NCI-H510A treated with DMSO at 0.1 percent for 48 hours (cell line): ENCODE data around the gene LEP.
"Not testable (repeated sequence)": the region's sequence is repeated elsewhere in the genome, so short reads cannot be mapped to it uniquely, and the experiment has no call there.

Source experiments
- DNase-seq: peaks from one replicate; lab custom pipeline; 2025; lab: John Stamatoyannopoulos, UW

The LEP gene

DNA sequence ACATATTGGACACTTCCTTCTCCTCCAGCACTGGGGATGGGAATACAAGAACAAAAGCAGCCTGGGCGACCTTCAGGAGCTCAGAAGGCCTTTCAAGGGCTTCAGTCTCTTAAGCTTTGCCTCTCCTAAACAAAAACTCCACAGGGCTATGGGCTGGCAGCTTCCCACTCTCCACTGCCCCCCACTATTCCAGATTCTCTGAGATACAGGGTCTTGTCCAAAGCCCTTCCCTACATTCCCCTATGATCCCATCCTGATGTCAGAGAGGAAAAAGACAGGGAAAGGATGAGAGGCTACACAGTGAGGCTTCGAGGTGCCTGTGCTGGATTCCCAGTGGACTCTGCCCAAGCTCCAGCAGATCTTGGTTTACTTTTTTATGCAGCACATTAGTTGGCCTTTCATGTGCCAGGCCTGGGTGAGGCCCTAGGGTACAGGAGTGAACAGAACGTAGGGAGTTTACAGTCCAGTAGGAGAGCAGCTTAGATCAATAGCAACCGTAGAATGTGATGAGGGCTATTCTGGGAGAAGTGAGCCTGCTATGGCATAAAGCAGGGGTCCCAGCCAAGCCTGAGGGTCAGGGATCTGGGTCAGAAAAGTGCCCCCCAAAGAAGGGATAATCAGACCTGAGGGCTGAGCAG, 33.3 kb downstream of the LEP start:
- no peak for DNase-seq

DNA sequence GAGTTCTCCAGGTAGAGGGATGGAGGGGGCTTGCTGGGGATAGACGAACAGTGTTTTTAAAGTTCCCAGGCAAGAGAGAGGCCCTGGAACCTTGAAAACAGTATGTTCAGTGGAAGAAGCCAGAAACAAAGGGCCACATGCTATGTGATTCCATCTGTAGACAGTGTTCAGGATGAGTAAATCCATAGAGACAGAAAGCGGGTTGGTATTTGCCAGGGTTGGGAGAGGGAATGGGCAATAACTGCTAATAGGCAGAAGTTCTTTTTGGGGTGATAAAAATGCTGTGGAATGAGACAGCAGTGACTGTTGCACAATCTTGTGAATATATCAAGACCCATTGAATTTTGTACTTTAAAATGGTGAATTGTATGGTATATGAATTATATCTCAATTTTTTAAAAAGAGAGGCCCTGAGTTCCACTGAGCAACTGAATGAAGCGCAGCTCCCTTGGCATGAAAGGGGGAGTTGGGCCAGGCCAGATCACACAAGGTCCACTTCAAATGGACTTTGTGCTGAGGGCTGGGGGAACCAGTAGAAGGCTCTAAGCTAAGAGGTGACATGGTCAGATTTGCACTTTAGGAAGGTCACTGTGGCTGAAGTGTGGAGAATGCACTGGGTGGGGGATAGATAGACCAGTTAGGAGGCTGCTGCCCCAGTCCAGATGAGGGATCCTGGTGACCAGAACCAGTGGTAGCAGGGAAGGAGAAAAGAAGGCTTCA, 34.0 kb downstream of the LEP start:
- no peak for DNase-seq

DNA sequence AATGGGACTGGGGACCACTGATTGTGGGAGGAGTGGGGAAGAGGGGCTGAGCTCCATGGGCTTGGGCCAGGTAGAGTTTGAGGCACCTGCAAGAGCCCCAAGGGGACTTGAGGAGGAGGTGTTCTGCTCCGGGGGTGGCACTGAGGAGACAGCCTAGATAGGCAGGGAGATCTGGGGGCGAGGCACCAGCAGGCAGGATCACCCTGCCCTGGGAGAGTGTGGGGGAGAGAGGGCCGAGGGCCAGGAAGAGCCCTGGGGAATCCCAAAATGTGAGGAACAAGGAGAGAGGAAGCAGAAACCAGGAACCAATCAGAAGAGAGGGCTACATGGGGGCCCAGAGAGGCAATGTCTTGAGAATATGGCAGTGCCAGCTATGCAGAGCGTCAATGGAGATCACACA, 34.6 kb downstream of the LEP start:
- DNase-seq: no peak

DNA sequence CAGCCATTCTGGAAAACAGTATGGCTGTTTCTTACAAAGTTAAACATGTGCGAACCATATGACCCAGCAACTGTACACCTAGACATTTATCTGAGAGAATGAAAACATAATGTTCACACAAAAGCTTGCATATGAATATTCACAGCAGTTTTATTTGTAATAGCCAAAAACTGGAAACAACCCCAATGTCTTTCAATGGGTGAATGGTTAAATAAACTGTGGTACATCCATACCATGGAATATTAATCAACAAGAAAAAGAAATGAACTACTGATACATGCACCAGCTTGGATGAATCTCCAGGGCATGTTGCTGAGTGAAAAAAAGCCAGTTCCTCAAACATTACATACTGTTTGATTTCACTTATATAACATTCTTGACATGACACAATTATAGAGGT, 37.3 kb downstream of the LEP start:
- DNase-seq: no peak

DNA sequence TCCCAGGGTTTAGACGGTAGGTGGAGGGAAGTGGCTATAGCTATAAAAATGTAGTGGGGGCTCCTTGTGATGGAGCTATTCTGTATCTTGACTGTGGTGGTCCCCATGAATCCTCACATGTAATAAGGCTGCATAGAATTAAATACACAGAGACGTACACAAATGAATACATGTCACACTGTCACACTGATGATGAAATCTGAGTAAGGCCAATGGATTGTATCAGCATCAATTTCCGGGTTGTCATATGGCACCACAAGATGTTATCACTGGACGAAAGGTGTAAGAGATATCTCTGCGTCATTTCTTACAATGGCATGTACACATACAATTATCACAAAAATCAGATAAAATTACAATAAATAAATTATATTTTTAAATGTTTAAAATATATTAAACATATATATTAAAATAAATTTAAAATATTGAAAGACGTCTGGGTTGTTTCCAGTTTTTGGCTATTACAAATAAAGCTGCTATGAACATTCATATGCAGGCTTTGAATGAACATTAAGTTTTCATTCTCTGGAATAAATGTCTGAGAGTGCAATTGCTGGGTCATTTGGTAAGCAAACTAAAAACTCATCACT, 38.1 kb downstream of the LEP start:
- no peak for DNase-seq

DNA sequence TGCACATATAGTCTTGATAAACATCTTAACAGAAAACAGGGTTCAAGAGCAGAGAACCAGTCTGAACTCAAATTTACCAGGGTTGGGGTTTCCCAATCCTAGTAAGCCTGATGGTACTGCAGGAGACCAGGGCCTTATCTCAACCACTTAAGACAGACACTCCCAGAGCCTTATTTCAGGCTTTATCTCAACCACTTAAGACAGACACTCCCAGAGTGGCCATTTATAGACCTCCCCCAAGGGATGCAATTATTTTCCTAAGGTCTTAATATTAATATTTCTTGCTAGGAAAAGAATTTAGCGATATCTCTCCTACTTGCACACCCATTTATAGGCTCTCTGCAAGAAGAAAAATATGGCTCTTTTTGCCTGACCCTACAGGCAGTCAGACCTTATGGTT, 39.4 kb downstream of the LEP start:
- not testable (repeated sequence) for DNase-seq

DNA sequence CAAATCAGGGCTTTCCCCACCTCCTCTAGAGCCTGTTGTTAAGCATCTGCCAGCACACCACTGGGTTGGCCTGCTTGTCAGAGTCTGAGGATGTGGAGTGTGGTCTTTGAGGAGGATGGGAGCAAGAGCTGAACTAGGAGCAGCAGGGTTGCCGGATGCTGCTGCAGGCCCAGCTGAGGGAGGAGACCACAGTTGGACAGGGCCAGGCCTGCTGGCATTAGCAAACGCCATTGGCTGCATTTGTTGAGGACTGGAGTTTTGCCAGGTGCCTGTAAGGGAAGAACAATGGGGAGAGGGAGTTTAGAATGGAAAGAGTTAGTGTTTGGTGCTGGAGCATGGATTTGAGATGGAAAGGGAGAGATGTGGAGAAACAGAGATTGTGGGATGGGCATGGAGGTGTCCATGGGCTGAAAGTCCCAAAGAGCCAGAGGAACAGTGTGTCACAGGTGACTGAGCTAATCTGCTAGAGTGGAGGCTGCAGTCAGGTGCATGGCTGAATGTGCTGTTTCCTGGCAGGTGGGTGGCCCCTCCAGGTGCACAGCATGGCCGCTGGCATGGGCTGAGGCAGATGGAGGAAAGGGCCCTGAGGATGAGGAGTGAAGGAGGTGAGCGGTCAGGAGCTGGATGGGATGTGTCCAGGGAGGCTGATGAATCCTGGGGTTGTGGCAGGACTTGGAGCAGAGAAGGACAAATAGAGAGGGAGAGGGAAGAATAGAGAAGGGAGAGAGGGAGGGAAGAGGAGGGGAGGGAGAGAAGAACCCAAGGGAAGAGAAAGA, 40.7 kb downstream of the LEP start:
- peak; percentile 21 for DNase-seq

DNA sequence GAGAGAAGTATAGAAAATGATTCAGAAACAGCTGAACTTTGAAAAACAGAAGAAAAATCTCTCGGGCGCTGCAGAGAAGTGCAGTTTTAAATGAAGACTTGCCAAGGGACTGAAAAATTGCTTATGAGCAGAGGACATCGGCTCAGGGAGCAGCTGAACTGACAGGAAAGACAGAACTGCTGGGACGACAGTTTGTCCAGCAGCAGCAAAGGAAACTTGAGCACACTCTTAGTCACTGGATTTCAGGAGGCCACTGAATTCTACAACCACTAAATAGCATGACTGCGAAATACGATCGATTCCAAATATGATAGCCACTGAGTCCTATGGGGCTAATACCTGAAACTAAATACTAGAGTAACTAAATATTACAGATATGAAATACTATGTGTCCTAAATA, 43.0 kb downstream of the LEP start:
- no peak for DNase-seq

DNA sequence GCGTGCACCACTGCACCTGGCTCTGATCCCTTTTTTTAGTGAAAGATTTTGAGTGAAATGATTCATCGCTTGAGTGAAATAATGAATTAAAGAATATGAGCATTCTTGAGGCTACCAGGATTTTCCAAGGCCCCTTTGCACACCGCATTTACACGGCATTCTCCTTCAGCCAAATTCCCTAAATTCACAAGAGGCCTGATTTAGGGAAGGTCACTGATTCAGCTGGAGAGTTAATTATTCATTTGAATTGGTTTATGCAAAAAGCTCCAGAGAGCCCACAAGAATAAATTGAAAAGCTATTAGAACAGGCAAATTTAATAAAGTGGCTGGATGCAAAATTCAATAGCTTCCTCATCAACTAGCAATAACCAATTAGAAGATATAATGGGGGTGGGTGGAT, 46.5 kb downstream of the LEP start:
- DNase-seq: no peak

DNA sequence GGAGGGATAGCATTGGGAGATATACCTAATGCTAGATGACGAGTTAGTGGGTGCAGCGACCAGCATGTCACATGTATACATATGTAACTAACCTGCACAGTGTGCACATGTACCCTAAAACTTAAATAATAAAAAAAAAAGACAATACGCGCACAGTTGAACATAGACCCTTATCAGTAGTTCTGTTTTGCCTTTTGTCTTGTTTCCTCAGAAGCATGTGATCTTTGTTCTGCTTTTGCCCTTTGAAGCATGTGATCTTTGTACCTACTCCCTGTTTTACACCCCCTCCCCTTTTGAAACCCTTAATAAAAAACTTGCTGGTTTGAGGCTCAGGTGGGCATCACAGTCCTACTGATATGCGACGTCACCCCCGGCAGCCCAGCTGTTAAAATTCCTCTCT, 56.9 kb downstream of the LEP start:
- DNase-seq: not testable (repeated sequence)

DNA sequence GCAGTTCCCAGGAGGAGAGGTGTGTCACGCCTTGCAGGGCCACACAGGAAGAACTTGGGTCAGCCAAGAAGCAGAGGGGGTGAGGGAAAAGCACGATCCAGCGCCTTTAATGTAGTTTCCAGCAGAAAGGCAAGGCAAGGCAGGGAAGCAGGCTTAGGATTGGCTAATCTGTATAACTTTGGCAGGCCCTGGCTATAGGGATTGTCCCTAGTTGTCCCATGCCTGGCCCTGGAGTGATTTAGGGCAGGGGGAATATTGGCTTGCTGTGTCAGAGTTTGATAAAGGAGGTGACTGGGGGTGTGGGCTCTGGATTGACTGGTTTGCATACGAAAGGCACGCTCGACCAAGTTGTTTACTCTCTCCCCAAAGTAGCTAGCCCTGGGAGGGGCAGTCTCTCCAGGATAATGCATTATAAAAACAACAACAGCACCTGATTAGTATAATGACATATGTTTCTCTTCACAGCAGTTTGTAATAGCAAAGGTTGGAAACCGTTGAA, 58.1 kb downstream of the LEP start:
- no peak for DNase-seq

DNA sequence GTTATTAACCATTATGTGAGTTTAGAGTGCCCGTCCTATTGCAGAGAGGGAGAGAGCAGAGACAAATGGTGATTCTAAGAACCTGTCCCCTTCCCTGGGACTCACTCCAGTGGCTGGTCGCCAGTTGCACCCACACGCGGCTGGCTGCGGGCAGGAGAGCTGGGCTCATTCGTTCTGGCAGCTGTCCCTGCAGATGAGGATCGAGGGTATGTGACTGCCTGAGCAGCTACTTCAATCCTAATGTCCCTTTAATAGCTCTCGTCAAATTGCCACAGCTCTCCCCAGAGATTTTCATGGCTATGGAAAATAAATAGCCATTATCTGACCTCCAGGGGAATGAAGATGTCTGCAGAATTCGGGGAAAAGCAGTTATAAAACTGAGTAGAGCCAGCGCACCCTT, 61.1 kb downstream of the LEP start:
- no peak for DNase-seq

DNA sequence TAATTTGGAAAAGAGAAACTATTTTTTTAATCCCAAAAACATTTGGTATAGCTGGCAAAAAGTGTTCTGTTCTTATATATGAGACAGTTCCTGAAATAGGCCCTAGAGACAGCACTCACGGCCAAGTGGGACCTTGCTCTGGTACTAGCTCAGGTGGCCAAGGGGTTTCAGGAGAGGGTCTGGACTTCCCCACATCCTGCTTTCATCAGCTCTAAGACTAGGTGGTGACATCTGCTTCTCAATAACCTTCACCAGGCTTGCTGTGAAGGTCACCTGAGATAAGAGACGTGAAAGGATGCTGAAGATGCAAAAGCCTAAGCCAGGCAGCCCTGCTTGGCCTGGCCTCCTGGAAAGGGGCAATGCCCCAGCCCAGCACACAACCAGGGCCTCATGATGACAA, 62.1 kb downstream of the LEP start:
- no peak for DNase-seq

DNA sequence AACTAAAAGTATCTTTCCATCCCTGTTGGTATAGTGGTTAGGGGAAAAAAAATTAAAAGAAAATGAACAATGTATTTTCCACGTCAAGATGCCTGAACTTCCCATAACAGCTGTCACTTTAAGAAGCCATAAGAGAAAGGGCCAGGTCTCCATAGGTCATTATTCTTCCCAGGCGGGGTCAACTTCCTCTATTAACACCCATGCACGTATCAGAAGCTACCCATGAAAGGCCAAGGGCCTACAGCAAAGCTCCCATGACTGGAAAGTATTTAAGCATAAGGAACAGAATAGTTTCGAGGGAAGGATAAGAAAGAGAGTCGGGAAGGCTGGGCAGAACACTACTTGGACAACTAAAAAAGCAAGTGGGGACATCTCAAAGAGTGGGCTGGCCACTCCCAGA, 62.6 kb downstream of the LEP start:
- no peak for DNase-seq

DNA sequence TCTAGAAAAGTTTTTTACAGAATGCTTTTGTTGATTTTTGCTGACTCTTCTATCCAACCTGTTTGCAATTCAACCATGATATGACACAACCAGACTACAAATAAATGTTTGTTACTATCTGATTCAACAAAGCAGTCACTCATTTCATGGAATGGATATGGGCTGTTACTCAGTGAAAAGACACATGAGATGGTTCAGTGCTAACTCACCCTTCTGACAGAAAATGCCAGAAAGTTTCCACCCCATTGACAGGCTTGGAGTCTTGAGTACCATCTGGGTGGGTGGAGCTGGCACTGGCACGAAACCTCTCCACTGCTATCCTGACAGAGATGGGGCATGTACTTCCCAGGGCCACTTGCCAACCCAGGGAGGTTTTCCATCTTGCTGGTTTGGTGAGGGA, 63.1 kb downstream of the LEP start:
- no peak for DNase-seq

DNA sequence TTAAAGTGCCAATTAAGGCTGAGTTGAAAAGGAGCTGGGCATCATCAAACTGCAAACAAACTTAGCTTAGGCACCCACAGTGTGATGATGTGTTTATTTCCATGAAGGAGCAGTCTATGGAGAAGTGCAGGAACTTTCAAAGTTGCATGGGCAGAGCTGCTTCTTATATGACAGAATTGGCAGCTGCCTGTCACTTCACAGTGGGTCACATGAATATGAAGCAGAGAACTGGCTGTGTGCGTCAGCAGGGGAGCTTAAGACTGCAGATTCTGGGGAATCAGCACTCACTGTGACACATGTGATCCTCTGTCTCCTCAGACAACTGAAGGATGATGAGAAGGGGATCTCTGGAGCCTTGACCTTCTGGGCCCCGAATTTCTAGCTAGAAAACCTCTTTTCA, 66.0 kb downstream of the LEP start:
- no peak for DNase-seq
